Adrenal gland (tissue), 12 donors: ENCODE data around the gene IFT88. TPM values are rescaled to one million over a fixed set of nuclear protein-coding genes. Genes with fewer than 3 reads are reported as not detected.

Source experiments
- DNase-seq, 7 donors: peaks; one replicate each; pipeline ENCODE4 v3.0.0-alpha.2; 2019 to 2020
- H3K27ac ChIP-seq, 5 donors: fragments of 200-600 bp; sonication (generic) in 4 of 5; 1 replicate in 3 of 5; 2 replicates in 2 of 5; pipeline versions ENCODE4 v1.5.1 to v1.8.0; 2016 to 2020; ENCODE audit warnings: mild to moderate bottlenecking in 1 of 5
- H3K27me3 ChIP-seq: fragments of 200-600 bp; 2 replicates; pipeline ENCODE4 v1.8.0; 2021
- H3K36me3 ChIP-seq, 2 donors: fragments of 200-600 bp; replicated peaks in 1 of 2; 1 replicate in 1 of 2; 2 replicates in 1 of 2; pipeline versions ENCODE4 v1.5.1 to v1.8.0; 2018 to 2022
- H3K4me1 ChIP-seq, 2 donors: fragments of 200-600 bp; replicated peaks in 1 of 2; 1 replicate in 1 of 2; 2 replicates in 1 of 2; pipeline versions ENCODE4 v1.5.1 to v1.8.0; 2018 to 2021
- H3K4me3 ChIP-seq, 4 donors: fragments of 200-600 bp; sonication (generic) in 3 of 4; one replicate each; pipeline ENCODE4 v1.5.1; 2016 to 2018
- H3K9me3 ChIP-seq, 3 donors: fragments of 200-600 bp; sonication (generic) in 1 of 3; replicated peaks in 1 of 3; 1 replicate in 2 of 3; 2 replicates in 1 of 3; pipeline versions ENCODE4 v1.5.1 to v1.8.0; 2016 to 2021
- POLR2A ChIP-seq, 2 donors: fragments of 450-650 bp; IDR thresholded peaks; one replicate each; pipeline ENCODE4 v1.6.1; 2017; ENCODE audit warnings: antibody characterized with exemption in 2 of 2, mild to moderate bottlenecking in 2 of 2, moderate library complexity in 1 of 2
- WGBS, 4 donors: extraction: QIAGEN DNeasy Blood & Tissue Kit in 2 of 4; methylation state at CpG; one replicate each; pipeline versions ENCODE4 v1.1.5 to v1.1.7; 2013 to 2017; 5-methylcytosine and 5-hydroxymethylcytosine counted together
- intact Hi-C, 2 donors: fragments of 100-400 bp; cut with DNase I; formaldehyde crosslinking; loops; one replicate each; pipeline versions ENCODE4 v1.14.1 to v1.15.0; 2022 to 2023
- polyA plus RNA-seq, 3 donors: library from polyadenylated mRNA; stranded (reverse); fragments of 200-250 nt in 2 of 3; fragments of 350-450 nt in 1 of 3; fragmentation: Illumina TruSeq in 1 of 3; extraction: RNeasy Lipid Tissue Mini Kit (QIAGEN cat#74804) in 1 of 3; gene quantifications; one replicate each; pipeline ENCODE4 v1.2.3, GENCODE V29; 2013 to 2014
- total RNA-seq, 9 donors: library from RNA; depleted of rRNA in 4 of 9; stranded (reverse); fragments of >200 nt in 4 of 9; fragments of 120-200 nt in 1 of 9; fragmentation: NEBNext Ultra II Directional in 1 of 9; extraction: Animal tissue kit (Norgen Biotek cat#: 25700) in 1 of 9; gene quantifications; one replicate each; pipeline versions ENCODE4 v1.1.0 to v1.2.4, GENCODE V29; 2013 to 2023
- TF ChIP-seq, protein P1 (sequence below), 6 experiments: fragments of 450-650 bp in 4 of 6; fragments of 200-600 bp in 2 of 6; sonication (generic) in 1 of 6; IDR thresholded peaks; 1 replicate in 5 of 6; 2 replicates in 1 of 6; pipeline versions ENCODE4 v1.5.1 to v1.8.0; 2016 to 2021; ENCODE audit warnings: antibody characterized with exemption in 6 of 6, mild to moderate bottlenecking in 2 of 6, moderate library complexity in 1 of 6
- donor health status: healthy with polysubstance abuse.
- donor health status: Bipolar disorder and iron deficiency.
- donor health status: DM: yes; HTN: yes; CAD: no.
- donor health status: DM: no; HTN: no; CAD: no.
- donor health status: DM: no; HTN: no; CAD: no.
- donor health status: DM: yes; HTN: yes; CAD: no.

Gene IFT88
- total and polyA plus RNA-seq, 12 donors = 7.0 to 22.9 (median 15.2) TPM

- intact Hi-C loops = no loop called here
- Histone ChIP-seq H3K36me3 (no peaks in the 10 kb centered on the region), H3K4me1 (no peaks in the 10 kb centered on the region), H3K9me3 (no peaks in the 10 kb centered on the region), H3K4me3 (no peak overlapping the region), H3K27me3 (no peaks in the 10 kb centered on the region), H3K27ac (no peak overlapping the region)
- DNase-seq = no peak
- TF ChIP-seq, protein P1, sequence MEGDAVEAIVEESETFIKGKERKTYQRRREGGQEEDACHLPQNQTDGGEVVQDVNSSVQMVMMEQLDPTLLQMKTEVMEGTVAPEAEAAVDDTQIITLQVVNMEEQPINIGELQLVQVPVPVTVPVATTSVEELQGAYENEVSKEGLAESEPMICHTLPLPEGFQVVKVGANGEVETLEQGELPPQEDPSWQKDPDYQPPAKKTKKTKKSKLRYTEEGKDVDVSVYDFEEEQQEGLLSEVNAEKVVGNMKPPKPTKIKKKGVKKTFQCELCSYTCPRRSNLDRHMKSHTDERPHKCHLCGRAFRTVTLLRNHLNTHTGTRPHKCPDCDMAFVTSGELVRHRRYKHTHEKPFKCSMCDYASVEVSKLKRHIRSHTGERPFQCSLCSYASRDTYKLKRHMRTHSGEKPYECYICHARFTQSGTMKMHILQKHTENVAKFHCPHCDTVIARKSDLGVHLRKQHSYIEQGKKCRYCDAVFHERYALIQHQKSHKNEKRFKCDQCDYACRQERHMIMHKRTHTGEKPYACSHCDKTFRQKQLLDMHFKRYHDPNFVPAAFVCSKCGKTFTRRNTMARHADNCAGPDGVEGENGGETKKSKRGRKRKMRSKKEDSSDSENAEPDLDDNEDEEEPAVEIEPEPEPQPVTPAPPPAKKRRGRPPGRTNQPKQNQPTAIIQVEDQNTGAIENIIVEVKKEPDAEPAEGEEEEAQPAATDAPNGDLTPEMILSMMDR (IDR thresholded peaks at IDR 0.05) = no peak
- no peak for TF ChIP-seq POLR2A (IDR thresholded peaks at IDR 0.05)
Observed at GRCh38 chr13:20664351-20664750, 97.4 kb downstream of the IFT88 start.

DNA sequence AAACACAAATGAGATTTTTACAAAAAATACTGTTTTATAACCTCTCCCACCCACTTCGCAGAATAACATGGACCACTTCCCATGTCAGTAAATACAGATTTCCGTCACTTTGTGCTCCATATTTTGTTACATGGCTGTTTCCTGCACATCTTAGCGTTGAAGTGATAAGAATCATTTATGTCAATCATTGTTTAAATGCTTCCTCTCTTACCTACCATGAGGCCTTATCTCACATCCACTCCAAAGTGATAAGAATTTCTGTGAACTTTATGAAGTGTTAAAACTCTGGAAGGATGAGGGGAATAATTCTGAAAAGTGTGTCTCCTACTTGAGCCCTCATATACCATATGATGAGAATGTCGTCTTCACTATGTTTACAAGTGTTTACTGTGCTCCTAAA lies 100.0 kb downstream of the IFT88 start:
- TF ChIP-seq POLR2A (IDR thresholded peaks at IDR 0.05) = no peak
- TF ChIP-seq, protein P1 (IDR thresholded peaks at IDR 0.05) = no peak
- Histone ChIP-seq H3K27ac (no peak overlapping the region), H3K4me1 (no peaks in the 10 kb centered on the region), H3K27me3 (no peaks in the 10 kb centered on the region), H3K36me3 (no peaks in the 10 kb centered on the region), H3K4me3 (no peak overlapping the region), H3K9me3 (no peaks in the 10 kb centered on the region)
- WGBS, 4 donors = 80 to 90% (median 86%) methylated on average over 4 of the region's 4 CpGs
- DNase-seq = no peak
- intact Hi-C loops = no loop called here

- Histone ChIP-seq H3K27ac (no peak overlapping the region), H3K27me3 (no peaks in the 10 kb centered on the region), H3K4me3 (no peak overlapping the region), H3K4me1 (no peaks in the 10 kb centered on the region), H3K9me3 (no peaks in the 10 kb centered on the region), H3K36me3 (no peaks in the 10 kb centered on the region)
- no peak for DNase-seq
- WGBS, 4 donors = 31 to 37% (median 34%) methylated on average over 4 of the region's 4 CpGs
- no peak for TF ChIP-seq POLR2A (IDR thresholded peaks at IDR 0.05)
- TF ChIP-seq, protein P1 (IDR thresholded peaks at IDR 0.05) = no peak
- intact Hi-C loops = no loop called here
Observed at GRCh38 chr13:20667857-20668437, 101.0 kb downstream of the IFT88 start.

GRCh38 chr13:20669162-20669561 lies 102.2 kb downstream of the IFT88 start:
- TF ChIP-seq POLR2A (IDR thresholded peaks at IDR 0.05) = no peak
- TF ChIP-seq, protein P1 (IDR thresholded peaks at IDR 0.05) = no peak
- H3K36me3 ChIP-seq = no peaks in the 10 kb centered on the region
- no peak for DNase-seq
- no peaks in the 10 kb centered on the region for H3K27me3 ChIP-seq
- H3K27ac ChIP-seq = no peak overlapping the region
- no peaks in the 10 kb centered on the region for H3K9me3 ChIP-seq
- intact Hi-C loops = no loop called here
- no peaks in the 10 kb centered on the region for H3K4me1 ChIP-seq
- 73 to 96% (median 82%) methylated on average over 5 of the region's 5 CpGs for WGBS, 4 donors
- no peak overlapping the region for H3K4me3 ChIP-seq
